B cell (primary cell): ENCODE results near the gene C12orf57. TPM values are rescaled to one million over a fixed set of nuclear protein-coding genes. Genes with fewer than 3 reads are reported as not detected.

Experiments
- ATAC-seq: fragments of 200-7000 bp; cut with Tn5 transposase; one replicate; pipeline ENCODE4 v1.10.0; 2021; ENCODE audit warnings: low read depth, mild to moderate bottlenecking, moderate number of reproducible peaks, moderate library complexity
- CTCF ChIA-PET: fragments of 350-600 bp; sonication (Branson Sonifier 250); formaldehyde crosslinking; loops from one replicate; lab custom pipeline; 2021; ENCODE audit warnings: antibody characterized with exemption, inconsistent platforms; lab: Charles Lee
- POLR2A ChIA-PET: fragments of 350-600 bp; sonication (Branson Sonifier 250); formaldehyde crosslinking; loops from one replicate; lab custom pipeline; 2021; ENCODE audit warnings: antibody characterized with exemption; lab: Charles Lee
- DNase-seq: peaks from one replicate; pipeline ENCODE4 v3.0.0; 2013
- H2AFZ ChIP-seq: 2 replicates; pipeline ENCODE4 v1.6.1; 2012; ENCODE audit warnings: mild to moderate bottlenecking, low read depth, low read length; ENCODE audit not compliant: insufficient read depth, poor library complexity, severe bottlenecking
- H3K27ac ChIP-seq, 2 donors: 1 replicate in 1 of 2; 2 replicates in 1 of 2; pipeline ENCODE4 v1.5.1; 2012 to 2013; ENCODE audit warnings: low read length in 2 of 2, mild to moderate bottlenecking in 2 of 2, moderate library complexity in 1 of 2
- H3K27me3 ChIP-seq, 4 experiments: fragments of 200-600 bp in 1 of 4; sonication (generic) in 1 of 4; replicated peaks in 1 of 4; 1 replicate in 2 of 4; 2 replicates in 2 of 4; pipeline versions ENCODE4 v1.6.1 to v1.7.0; 2013 to 2016; ENCODE audit warnings: low read length in 3 of 4, mild to moderate bottlenecking in 2 of 4, mixed read lengths in 1 of 4, moderate library complexity in 1 of 4; ENCODE audit not compliant: insufficient read depth in 4 of 4, control insufficient read depth in 3 of 4; ENCODE audit errors: control extremely low read depth in 1 of 4
- H3K36me3 ChIP-seq, 2 experiments: replicated peaks in 1 of 2; 1 replicate in 1 of 2; 2 replicates in 1 of 2; pipeline versions ENCODE4 v1.6.1 to v1.7.1; 2013; ENCODE audit warnings: low read length in 1 of 2; ENCODE audit not compliant: insufficient read depth in 2 of 2, control insufficient read depth in 1 of 2; ENCODE audit errors: control extremely low read depth in 1 of 2, extremely low read depth in 1 of 2
- H3K4me1 ChIP-seq, 2 donors: fragments of 200-600 bp in 1 of 2; sonication (generic) in 1 of 2; 1 replicate in 1 of 2; 2 replicates in 1 of 2; pipeline versions ENCODE4 v1.5.1 to v1.6.1; 2013 to 2017; ENCODE audit warnings: low read length in 2 of 2; ENCODE audit not compliant: control insufficient read depth in 2 of 2, insufficient read depth in 2 of 2
- H3K4me2 ChIP-seq: replicated peaks from 2 replicates; pipeline ENCODE3; 2012; ENCODE audit warnings: mild to moderate bottlenecking, low read depth, low read length; ENCODE audit not compliant: poor library complexity, severe bottlenecking
- H3K4me3 ChIP-seq, 5 experiments: fragments of 200-600 bp in 1 of 5; sonication (generic) in 1 of 5; 1 replicate in 3 of 5; 2 replicates in 2 of 5; pipeline versions ENCODE4 v1.5.1 to v1.7.0; 2011 to 2016; ENCODE audit warnings: low read length in 4 of 5, mild to moderate bottlenecking in 4 of 5, low read depth in 2 of 5, control low read depth in 1 of 5, moderate library complexity in 1 of 5; ENCODE audit not compliant: insufficient read depth in 1 of 5; ENCODE audit errors: control extremely low read depth in 1 of 5, extremely low read depth in 1 of 5
- H3K79me2 ChIP-seq: fragments of 200-600 bp; sonication (generic); one replicate; pipeline ENCODE4 v1.6.0; 2016; ENCODE audit warnings: low read length; ENCODE audit not compliant: control insufficient read depth, insufficient read depth
- H3K9ac ChIP-seq: fragments of 200-600 bp; sonication (generic); 2 replicates; pipeline ENCODE4 v1.6.1; 2017; ENCODE audit warnings: mild to moderate bottlenecking, low read length, moderate library complexity
- H3K9me3 ChIP-seq, 3 donors: one replicate each; pipeline versions ENCODE4 v1.6.1 to v1.7.1; 2013; ENCODE audit warnings: low read length in 2 of 3; ENCODE audit not compliant: control insufficient read depth in 2 of 3, insufficient read depth in 1 of 3; ENCODE audit errors: control extremely low read depth in 1 of 3
- H4K20me1 ChIP-seq: 2 replicates; pipeline ENCODE4 v1.6.0; 2012; ENCODE audit warnings: mild to moderate bottlenecking, low read length; ENCODE audit not compliant: insufficient read depth, control insufficient read depth, poor library complexity, severe bottlenecking
- H3K27ac Mint-ChIP-seq: one replicate; pipeline ENCODE4 v1.8.0; 2021; ENCODE audit warnings: mixed read lengths
- H3K27me3 Mint-ChIP-seq: one replicate; pipeline ENCODE4 v1.8.0; 2021; ENCODE audit warnings: mixed read lengths
- H3K4me1 Mint-ChIP-seq: one replicate; pipeline ENCODE4 v1.8.0; 2021; ENCODE audit warnings: mixed read lengths
- H3K4me3 Mint-ChIP-seq: one replicate; pipeline ENCODE4 v1.8.0; 2021; ENCODE audit warnings: mixed read lengths
- H3K9me3 Mint-ChIP-seq: one replicate; pipeline ENCODE4 v1.8.0; 2022; ENCODE audit warnings: mixed read lengths; ENCODE audit not compliant: insufficient read depth
- EZH2 ChIP-seq: IDR thresholded peaks from 2 replicates; pipeline ENCODE4 v1.6.1; 2012; ENCODE audit warnings: borderline replicate concordance, low read depth, mild to moderate bottlenecking, moderate library complexity, low read length; ENCODE audit not compliant: insufficient read depth, poor library complexity, severe bottlenecking
- WGBS: methylation state at CpG from one replicate; pipeline ENCODE4 v1.1.5; 2013; ENCODE audit warnings: missing lambda C conversion rate; ENCODE audit not compliant: insufficient coverage; 5-methylcytosine and 5-hydroxymethylcytosine counted together
- intact Hi-C: fragments of 100-400 bp; cut with micrococcal nuclease; formaldehyde crosslinking; loops from one replicate; pipeline ENCODE4 v1.10.0; 2022
- polyA plus RNA-seq: library from polyadenylated mRNA; depleted of rRNA; stranded (reverse); fragments of >200 nt; gene quantifications from 2 replicates; pipeline ENCODE4 v1.2.3, GENCODE V29; 2012
- total RNA-seq, 2 donors: library from RNA; stranded (reverse); fragments of 120-200 nt in 1 of 2; gene quantifications; 1 replicate in 1 of 2; 2 replicates in 1 of 2; pipeline versions ENCODE4 v1.2.3 to v1.2.4, GENCODE V29; 2013 to 2022
- TF ChIP-seq, protein P1 (sequence below): fragments of 200-600 bp; IDR thresholded peaks from one replicate; pipeline ENCODE4 v1.8.0; 2022; ENCODE audit warnings: antibody characterized with exemption, mild to moderate bottlenecking

The C12orf57 gene
- total and polyA plus RNA-seq, 2 donors (not counting 1 experiment from before 2014, with no cell fraction given): 90.9 to 460 TPM

DNA sequence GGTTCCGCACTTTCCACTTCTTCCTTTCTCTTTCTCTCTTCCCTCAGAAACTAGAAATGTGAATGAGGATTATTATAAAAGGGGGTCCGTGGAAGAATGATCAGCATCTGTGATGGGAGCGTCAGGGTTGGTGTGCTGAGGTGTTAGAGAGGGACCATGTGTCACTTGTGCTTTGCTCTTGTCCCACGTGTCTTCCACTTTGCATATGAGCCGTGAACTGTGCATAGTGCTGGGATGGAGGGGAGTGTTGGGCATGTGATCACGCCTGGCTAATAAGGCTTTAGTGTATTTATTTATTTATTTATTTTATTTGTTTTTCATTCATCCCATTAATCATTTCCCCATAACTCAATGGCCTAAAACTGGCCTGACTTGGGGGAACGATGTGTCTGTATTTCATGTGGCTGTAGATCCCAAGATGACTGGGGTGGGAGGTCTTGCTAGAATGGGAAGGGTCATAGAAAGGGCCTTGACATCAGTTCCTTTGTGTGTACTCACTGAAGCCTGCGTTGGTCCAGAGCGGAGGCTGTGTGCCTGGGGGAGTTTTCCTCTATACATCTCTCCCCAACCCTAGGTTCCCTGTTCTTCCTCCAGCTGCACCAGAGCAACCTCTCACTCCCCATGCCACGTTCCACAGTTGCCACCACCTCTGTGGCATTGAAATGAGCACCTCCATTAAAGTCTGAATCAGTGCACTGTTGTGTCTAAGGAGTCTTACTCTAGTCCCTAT lies 20.7 kb upstream of the C12orf57 start:
- no peaks in the 10 kb centered on the region for H3K27me3 Mint-ChIP-seq
- no peaks in the 10 kb centered on the region for H3K9me3 Mint-ChIP-seq
- Histone ChIP-seq H3K27ac (peak overlapping the region in 1 of 2 donors; percentile 57), H3K27me3 (no peaks in the 10 kb centered on the region), H3K9me3 (no peaks in the 10 kb centered on the region), H3K4me1 (peaks cover 40 to 51% of the 10 kb centered on the region in 2 donors), H3K36me3 (no peaks in the 10 kb centered on the region), H3K79me2 (peaks cover 26% of the 10 kb centered on the region), H3K9ac (no peak overlapping the region), H3K4me3 (no peak overlapping the region), H2AFZ (peak overlapping the region; percentile 35), H3K4me2 (peak overlapping the region; percentile 54), H4K20me1 (no peaks in the 10 kb centered on the region)
- ATAC-seq (peak; percentile 28), DNase-seq (peak; percentile 53)
- peak overlapping the region; percentile 63 for H3K27ac Mint-ChIP-seq
- H3K4me1 Mint-ChIP-seq: peaks cover 50% of the 10 kb centered on the region
- no peak for TF ChIP-seq EZH2
- TF ChIP-seq, protein P1, sequence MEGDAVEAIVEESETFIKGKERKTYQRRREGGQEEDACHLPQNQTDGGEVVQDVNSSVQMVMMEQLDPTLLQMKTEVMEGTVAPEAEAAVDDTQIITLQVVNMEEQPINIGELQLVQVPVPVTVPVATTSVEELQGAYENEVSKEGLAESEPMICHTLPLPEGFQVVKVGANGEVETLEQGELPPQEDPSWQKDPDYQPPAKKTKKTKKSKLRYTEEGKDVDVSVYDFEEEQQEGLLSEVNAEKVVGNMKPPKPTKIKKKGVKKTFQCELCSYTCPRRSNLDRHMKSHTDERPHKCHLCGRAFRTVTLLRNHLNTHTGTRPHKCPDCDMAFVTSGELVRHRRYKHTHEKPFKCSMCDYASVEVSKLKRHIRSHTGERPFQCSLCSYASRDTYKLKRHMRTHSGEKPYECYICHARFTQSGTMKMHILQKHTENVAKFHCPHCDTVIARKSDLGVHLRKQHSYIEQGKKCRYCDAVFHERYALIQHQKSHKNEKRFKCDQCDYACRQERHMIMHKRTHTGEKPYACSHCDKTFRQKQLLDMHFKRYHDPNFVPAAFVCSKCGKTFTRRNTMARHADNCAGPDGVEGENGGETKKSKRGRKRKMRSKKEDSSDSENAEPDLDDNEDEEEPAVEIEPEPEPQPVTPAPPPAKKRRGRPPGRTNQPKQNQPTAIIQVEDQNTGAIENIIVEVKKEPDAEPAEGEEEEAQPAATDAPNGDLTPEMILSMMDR: no peak
- POLR2A ChIA-PET: interaction anchor here (1.4 to 6.4 kb wide), 2 partner anchors 13 to 50 kb away, joined by 6 to 37 read pairs; partner anchors contain the start of gene SPSB2
- 65% methylated on average over 2 of the region's 10 CpGs for WGBS
- intact Hi-C loops: no loop called here
- H3K4me3 Mint-ChIP-seq: peak overlapping the region; percentile 30
- CTCF ChIA-PET: interaction anchor here (0.8 to 6.2 kb wide), 23 partner anchors 8 to 190 kb away, joined by 3 to 132 read pairs (median 7); partner anchors contain the start of genes C12orf57, C1RL, ENO2 and RNU7-1

DNA sequence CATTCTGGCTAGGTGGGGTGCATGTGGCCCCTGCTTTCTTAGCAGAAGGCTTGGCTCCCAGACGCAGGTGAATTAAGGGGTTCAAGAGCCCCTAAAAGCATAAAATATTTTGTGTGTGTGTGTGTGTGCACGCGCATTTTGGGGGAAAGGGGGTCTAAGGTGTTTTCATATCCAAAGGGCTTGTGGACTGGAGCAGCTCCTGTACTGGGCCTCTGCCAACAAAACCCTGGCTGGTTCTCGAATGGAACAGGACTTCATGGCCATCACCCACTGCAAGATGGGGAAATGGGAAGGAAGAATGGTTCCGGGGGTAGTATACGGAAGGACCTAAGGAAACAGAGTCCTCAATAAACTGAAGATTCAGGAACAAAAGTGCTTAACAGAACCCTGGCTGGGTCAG lies 20.0 kb upstream of the C12orf57 start:
- Histone ChIP-seq H3K36me3 (no peaks in the 10 kb centered on the region), H3K4me1 (peaks cover 44 to 56% of the 10 kb centered on the region in 2 donors), H3K4me3 (no peak overlapping the region), H3K9me3 (no peaks in the 10 kb centered on the region), H4K20me1 (no peaks in the 10 kb centered on the region), H2AFZ (no peak overlapping the region), H3K9ac (no peak overlapping the region), H3K27ac (no peak overlapping the region), H3K79me2 (peaks cover 33% of the 10 kb centered on the region), H3K4me2 (peak overlapping the region; percentile 71), H3K27me3 (no peaks in the 10 kb centered on the region)
- TF ChIP-seq EZH2: no peak
- TF ChIP-seq, protein P1: no peak
- no peak for ATAC-seq
- ChIA-PET POLR2A (interaction anchor here (6.4 kb wide), 1 partner anchor 12 kb away, joined by 37 read pairs; no protein-coding TSS in a partner anchor), CTCF (interaction anchor here (0.7 to 6.2 kb wide), 22 partner anchors 10 to 188 kb away, joined by 3 to 132 read pairs (median 7); partner anchors contain the start of genes C12orf57, C1RL, ENO2 and LPCAT3)
- Mint-ChIP-seq H3K9me3 (no peaks in the 10 kb centered on the region), H3K4me1 (peaks cover 55% of the 10 kb centered on the region), H3K4me3 (peak overlapping the region; percentile 81), H3K27me3 (no peaks in the 10 kb centered on the region), H3K27ac (peak overlapping the region; percentile 13)
- no peak for DNase-seq
- 81% methylated on average over 6 of the region's 6 CpGs for WGBS
- intact Hi-C loops: loop anchor here (1.0 to 2.0 kb wide), 8 partner anchors 14 to 189 kb away; partner anchors contain the start of genes C1RL and LPCAT3
